Measurements from ENCODE around the gene HS3ST6. TPM values are rescaled to one million over a fixed set of nuclear protein-coding genes. Genes with fewer than 3 reads are reported as not detected.
"Not testable (repeated sequence)": the region's sequence is repeated elsewhere in the genome, so short reads cannot be mapped to it uniquely, and the experiment has no call there.

Gene HS3ST6
- total RNA-seq: not detected

DNA sequence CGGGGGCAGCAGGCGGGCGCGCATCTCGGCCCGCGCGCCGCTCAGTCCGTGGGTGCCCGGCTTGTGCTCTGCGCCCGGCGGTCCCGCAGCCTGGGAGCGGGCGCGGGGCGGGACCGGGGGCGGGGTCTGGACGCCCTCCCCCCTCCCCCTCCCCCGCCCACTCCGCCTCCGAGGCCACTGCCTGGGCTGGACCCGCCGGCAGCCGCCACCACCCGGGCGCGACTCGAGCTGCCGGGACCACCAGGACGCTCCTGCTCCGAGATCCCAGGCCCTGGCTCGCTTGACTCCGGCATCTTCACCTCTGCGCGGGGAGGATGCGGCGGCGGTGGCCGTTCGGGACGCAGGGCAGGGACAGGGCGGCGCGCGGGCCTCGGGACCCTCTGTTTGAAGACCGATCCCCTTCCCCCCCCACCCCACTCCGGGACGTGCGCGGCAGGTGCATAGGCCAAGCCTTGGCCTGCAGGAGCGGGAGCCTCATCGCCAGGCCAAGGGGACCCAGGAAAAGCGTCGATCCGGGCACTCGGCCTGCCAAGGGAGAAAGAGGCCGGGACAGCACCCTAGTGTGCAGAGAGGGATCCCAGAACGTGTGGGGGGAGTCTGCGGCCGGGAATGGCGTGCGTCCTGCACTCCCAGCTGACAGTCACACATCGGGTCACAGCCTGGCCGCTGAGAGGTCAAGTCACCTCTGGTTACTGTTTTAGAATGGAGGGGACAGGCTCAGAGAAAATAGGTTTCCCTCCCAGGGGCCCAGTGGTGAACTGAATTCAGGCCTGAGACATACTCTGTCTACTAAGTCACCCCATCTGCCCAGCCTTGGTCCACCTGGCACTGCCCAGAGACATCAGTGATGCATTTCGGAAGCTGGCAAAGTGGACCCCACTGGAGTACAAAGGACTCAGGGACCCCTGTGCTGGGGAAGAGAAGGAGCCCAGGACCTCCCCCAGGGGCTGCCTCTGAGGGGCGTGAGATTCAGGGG lies at the start of gene HS3ST6:
Gene HS3ST6, minus strand, starts transcription at position 65 of the 976 bp plus-strand sequence. CDS start 92 bp downstream, outside the sequence.
- Mint-ChIP-seq H3K4me1 (peaks cover 1% of the 10 kb centered on the region), H3K4me3 (no peak within 1 kb of the TSS), H3K9me3 (no peaks in the 10 kb centered on the region), H3K27ac (no peak within 1 kb of the TSS), H3K27me3 (peaks cover 71% of the 10 kb centered on the region), H3K36me3 (no peaks in the 10 kb centered on the region)
- POLR2A ChIA-PET: no interaction called here
- no peak for ATAC-seq (ENCODE audit: low read depth)
- DNase-seq: no peak

DNA sequence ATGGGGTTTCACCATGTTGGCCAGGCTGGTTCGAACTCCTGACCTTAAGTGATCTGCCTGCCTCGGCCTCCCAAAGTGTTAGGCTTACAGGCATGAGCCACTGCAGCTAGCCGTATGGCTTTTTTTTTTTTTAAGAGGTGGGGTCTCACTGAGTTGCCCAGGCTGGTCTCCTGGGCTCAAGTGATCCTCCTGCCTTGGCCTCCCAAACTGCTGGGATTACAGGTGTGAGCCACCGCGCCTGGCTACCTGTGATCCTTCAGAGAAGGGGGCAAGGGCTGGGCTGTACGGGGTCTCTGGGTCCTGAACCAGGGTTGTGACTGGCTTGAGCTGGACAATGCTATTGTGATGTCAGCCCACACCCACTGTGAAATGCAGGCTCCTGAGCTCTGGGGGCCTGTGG lies 48.2 kb upstream of the HS3ST6 start, which contains the start of gene RNF151:
Gene RNF151, plus strand, starts transcription at position 397 of the 400 bp plus-strand sequence. CDS start 26 bp downstream, outside the sequence.
- Mint-ChIP-seq H3K9me3 (no peaks in the 10 kb centered on the region), H3K36me3 (peaks cover 14% of the 10 kb centered on the region), H3K4me3 (peak within 1 kb of the TSS; percentile 96), H3K4me1 (peaks cover 31% of the 10 kb centered on the region), H3K27me3 (no peaks in the 10 kb centered on the region), H3K27ac (peak within 1 kb of the TSS; percentile 96)
- POLR2A ChIA-PET: interaction anchor here (1.4 to 3.6 kb wide), 5 partner anchors 15 to 189 kb away, joined by 3 to 50 read pairs (median 20); partner anchors contain the start of genes GFER, MSRB1, NOXO1 and TRAF7
- no peak for ATAC-seq (ENCODE audit: low read depth)
- no peak for DNase-seq

DNA sequence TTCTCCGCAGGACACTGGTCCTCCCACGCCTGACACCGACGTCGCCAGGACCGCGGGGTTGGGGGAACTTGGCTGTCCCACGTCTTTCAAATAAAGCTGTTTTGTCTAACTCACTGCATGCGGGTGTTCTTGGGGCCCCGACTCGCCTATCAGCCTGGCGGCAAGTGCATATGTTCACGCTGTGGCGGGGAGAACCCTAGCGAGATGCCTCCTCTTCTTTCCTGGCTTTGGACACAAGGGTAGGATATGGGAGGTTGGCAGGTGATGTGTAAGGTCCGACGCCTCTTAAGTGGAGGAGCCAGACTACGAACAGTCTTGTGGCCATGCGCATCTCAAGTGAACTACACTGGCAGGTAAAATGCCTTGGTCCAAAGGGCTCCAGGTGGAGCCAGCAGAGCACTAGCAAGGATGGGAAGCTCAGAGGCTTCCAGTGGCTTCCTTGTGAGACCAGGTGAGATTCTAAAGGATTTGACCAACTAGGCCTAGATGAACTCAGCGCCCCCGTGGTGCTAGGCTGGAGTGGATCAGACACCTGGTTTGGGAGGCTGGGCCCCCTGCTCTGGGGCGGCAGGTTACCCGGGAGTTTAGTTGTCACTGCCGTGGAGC lies 47.3 kb upstream of the HS3ST6 start:
- ATAC-seq (ENCODE audit: low read depth) (no peak), DNase-seq (no peak)
- no peaks in the 10 kb centered on the region for H3K9me3 Mint-ChIP-seq
- no peaks in the 10 kb centered on the region for H3K27me3 Mint-ChIP-seq
- POLR2A ChIA-PET: interaction anchor here (0.6 to 3.6 kb wide), 26 partner anchors 8 to 1372 kb away, joined by 3 to 50 read pairs (median 6); partner anchors contain the start of genes ECI1, GFER, MSRB1 and NOXO1
- H3K4me1 Mint-ChIP-seq: peaks cover 36% of the 10 kb centered on the region
- H3K27ac Mint-ChIP-seq: peak overlapping the region; percentile 96
- H3K36me3 Mint-ChIP-seq: peaks cover 20% of the 10 kb centered on the region
- H3K4me3 Mint-ChIP-seq: peak overlapping the region; percentile 96

DNA sequence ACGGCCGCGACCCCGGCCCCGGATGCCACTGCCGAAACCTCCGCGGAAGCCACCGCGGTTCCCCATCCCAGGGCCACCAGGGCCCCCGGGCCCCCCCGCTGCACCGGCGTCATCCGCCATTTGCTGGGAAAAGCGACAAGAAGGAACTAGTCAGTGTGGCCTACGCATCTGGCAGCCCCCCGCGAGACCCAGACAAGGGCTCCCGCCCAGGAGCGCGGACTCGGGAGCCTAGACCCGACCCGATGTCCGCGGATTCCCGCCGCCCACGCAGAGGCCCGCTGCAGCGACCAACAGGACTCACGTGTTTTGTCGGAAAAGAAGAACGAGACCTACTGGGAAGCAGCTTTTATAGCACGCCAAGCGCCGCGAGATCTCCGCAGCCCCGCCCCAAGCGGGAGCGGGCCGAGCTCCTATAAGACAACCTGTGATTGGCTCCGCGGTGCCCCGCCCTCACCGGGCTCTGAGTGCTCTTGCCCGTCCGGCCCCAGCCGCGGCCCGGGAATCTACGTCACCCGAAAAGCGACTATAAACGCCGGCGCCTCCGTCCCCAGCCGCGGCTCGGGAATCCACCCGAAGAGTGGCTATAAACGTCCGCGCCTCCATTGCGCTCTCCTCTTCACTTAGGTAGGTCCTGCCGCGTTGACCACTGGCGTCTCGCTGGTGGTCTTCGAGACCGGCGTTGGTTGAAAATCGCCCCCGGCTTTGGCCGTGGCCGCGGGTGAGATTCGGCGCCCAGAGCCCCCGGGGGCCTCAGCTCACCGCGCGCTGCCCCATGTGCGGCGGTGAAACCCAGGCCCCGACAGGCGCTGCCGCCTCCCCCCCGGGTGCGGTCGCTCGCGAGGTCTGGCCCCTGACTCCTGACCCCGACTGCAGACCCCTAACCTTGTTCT lies 46.5 kb upstream of the HS3ST6 start, which contains the start of gene RPS2:
Gene RPS2, minus strand, starts transcription at position 321 of the 890 bp plus-strand sequence. Its CDS starts 201 bp downstream, at position 120.
- POLR2A ChIA-PET: interaction anchor here (0.5 to 3.6 kb wide), 37 partner anchors 8 to 1372 kb away, joined by 3 to 50 read pairs (median 5); partner anchors contain the start of genes E4F1, ECI1, GFER and IFT140
- ATAC-seq (ENCODE audit: low read depth) (peak; percentile 90), DNase-seq (peak; percentile 99)
- Mint-ChIP-seq H3K4me3 (peak within 1 kb of the TSS; percentile 96), H3K27me3 (no peaks in the 10 kb centered on the region), H3K4me1 (peaks cover 42% of the 10 kb centered on the region), H3K9me3 (no peaks in the 10 kb centered on the region), H3K36me3 (peaks cover 22% of the 10 kb centered on the region), H3K27ac (peak within 1 kb of the TSS; percentile 96)

DNA sequence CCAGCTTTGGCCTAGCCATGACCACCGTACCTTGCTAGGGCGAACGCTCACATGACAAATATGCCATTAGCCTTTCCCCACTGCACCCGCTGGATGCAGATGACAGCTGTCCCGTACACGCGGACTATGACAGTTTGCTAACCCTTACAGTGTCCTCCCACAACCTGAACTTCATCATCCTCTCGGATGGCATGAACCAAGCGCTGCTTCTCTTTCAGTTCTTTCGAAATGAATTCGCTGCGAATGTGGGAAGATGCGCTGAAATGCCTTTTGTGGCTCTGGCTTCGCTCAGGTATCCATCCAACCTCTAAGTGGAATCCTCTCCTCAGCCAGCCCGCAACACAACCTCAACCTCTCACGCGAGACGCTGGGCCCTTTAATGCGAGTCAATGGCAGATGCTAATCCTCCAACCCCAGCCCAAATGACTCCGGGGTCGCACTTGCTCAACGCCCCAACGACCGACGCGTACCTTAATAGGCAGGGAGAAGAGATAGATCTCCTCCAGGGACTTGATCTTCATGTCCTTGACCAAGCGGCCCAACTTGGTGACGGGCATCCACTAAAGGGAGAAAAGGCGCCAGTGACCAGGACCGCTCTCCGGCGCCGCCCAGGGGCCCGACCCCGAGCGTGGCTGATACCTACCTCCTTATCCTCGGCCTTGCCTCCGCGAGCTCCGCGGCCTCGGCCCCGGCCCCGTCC lies 45.7 kb upstream of the HS3ST6 start:
- ATAC-seq (ENCODE audit: low read depth) (peak; percentile 11), DNase-seq (no peak)
- Mint-ChIP-seq H3K4me3 (peak overlapping the region; percentile 96), H3K36me3 (peaks cover 22% of the 10 kb centered on the region), H3K27me3 (no peaks in the 10 kb centered on the region), H3K27ac (peak overlapping the region; percentile 96), H3K9me3 (no peaks in the 10 kb centered on the region), H3K4me1 (peaks cover 44% of the 10 kb centered on the region)
- POLR2A ChIA-PET: interaction anchor here (0.5 to 3.6 kb wide), 32 partner anchors 8 to 1371 kb away, joined by 3 to 50 read pairs (median 6); partner anchors contain the start of genes E4F1, ECI1, GFER and MAPK8IP3

DNA sequence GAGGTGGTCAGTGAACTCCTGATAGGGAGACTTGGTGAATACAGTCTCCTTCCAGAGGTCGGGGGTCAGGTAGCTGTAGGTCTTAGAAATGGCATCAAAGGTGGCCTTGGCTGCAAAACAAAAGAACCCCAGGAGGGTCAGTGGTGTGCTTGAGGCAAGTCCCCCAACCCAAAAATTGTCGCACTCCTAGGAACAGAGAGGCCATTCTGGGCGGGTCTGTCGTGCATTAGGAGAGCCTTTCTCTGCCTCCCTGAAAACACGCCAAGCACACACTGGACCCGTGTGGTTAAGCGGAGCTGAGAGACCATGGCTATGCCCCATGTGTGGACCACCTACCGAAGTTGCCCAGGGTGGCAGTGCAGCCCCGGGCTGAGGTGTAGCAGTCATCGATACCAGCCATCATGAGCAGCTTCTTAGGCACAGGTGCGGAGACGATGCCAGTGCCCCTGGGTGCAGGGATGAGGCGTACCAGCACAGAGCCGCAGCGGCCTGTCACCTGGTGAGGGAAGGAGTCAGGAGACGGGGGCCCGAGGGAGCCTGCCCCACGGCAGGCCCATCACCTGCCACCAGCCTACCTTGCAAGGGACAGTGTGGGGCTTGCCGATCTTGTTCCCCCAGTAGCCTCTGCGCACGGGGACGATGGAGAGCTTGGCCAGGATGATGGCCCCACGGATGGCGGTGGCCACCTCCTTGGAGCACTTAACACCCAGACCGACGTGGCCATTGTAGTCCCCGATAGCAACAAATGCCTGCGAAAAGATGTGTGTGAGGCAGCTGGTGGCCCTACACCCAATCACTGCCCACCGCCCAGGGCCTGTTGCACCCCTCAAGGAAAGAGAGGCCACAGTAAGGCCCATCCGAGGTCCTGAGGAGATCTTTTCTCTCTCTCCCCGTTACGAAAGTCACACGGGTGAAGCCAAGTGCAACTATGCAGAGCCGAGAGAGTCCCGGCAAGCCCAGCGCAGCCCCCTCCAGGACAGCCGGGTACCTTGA lies 44.2 kb upstream of the HS3ST6 start:
- not testable (repeated sequence) for ATAC-seq (ENCODE audit: low read depth); H3K27me3 Mint-ChIP-seq; H3K9me3 Mint-ChIP-seq; DNase-seq
- POLR2A ChIA-PET: interaction anchor here (1.1 to 2.0 kb wide), 2 partner anchors 9 to 28 kb away, joined by 3 to 9 read pairs; partner anchors contain the start of gene TBL3
- Mint-ChIP-seq H3K4me3 (peak overlapping the region; percentile 96), H3K4me1 (peaks cover 46% of the 10 kb centered on the region), H3K36me3 (peaks cover 22% of the 10 kb centered on the region), H3K27ac (peak overlapping the region; percentile 96)

DNA sequence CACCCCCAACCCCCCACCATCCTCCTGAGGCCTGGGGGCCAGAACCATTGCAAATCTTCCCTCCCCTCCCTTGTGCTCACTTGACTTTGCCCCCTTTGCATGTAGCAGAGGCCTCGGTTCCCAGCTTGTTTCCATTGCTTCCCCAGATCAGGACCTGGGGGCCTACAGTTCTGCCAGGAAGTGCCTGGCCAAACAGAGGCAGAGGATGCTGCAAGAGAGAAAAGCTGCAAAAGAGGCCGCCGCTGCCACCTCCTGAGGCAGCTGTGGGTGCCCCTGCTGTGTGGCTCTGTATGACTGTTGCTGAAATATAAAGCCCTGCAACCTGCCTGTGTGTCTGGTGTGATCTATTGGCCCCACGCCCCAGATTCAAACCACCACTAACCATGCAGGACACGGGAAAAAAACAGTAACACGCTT lies 43.4 kb upstream of the HS3ST6 start:
- Mint-ChIP-seq H3K9me3 (no peaks in the 10 kb centered on the region), H3K27ac (peak overlapping the region; percentile 48), H3K27me3 (no peaks in the 10 kb centered on the region), H3K4me3 (peak overlapping the region; percentile 60), H3K4me1 (peaks cover 45% of the 10 kb centered on the region), H3K36me3 (peaks cover 22% of the 10 kb centered on the region)
- ATAC-seq (ENCODE audit: low read depth) (no peak), DNase-seq (no peak)
- POLR2A ChIA-PET: interaction anchor here (1.1 to 4.0 kb wide), 2 partner anchors 9 to 29 kb away, joined by 3 to 37 read pairs; partner anchors contain the start of gene TBL3

DNA sequence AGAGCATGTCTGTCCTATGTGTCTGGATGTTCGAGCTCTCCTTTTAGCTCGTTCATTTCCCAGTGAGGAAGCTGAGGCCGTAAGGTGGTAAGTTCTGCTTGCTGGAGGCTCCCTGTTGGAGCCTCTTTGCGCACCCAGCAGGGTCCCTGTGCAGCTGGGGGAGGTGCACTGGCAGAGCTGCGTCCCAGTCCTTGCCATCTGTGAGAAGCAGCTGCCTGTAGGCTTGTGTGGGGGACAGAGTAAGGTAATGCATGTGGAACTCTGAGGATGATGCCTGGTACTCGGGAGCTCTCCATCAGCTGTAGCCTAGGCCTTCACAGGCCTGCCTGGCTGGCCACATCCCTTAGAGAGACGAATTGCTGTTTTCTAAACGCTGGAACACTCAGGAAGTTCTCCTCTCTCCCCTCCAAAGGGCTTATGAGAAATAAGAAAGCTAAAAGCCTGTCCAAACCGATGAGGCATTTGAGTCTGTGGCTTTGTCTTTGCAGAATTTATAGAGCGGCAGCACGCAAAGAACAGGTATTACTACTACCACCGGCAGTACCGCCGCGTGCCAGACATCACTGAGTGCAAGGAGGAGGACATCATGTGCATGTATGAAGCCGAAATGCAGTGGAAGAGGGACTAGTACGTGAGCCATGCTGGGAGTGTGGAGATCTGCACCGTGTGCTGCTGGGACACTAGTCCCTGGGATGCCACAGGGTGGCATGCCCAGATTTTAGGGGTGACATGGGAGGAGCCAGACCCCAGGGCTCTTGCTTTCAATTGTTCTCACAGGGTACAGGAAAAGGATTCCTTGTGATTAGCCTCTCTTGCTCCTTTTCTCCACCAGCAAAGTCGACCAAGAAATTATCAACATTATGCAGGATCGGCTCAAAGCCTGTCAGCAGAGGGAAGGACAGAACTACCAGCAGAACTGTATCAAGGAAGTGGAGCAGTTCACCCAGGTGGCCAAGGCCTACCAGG lies 42.7 kb upstream of the HS3ST6 start:
- no peak for ATAC-seq (ENCODE audit: low read depth)
- POLR2A ChIA-PET: interaction anchor here (0.5 to 4.0 kb wide), 6 partner anchors 9 to 194 kb away, joined by 3 to 37 read pairs (median 4); partner anchors contain the start of genes GFER, MSRB1, TBL3 and TRAF7
- peak overlapping the region; percentile 97 for H3K4me3 Mint-ChIP-seq
- H3K27me3 Mint-ChIP-seq: no peaks in the 10 kb centered on the region
- no peaks in the 10 kb centered on the region for H3K9me3 Mint-ChIP-seq
- peaks cover 22% of the 10 kb centered on the region for H3K36me3 Mint-ChIP-seq
- DNase-seq: no peak
- peaks cover 45% of the 10 kb centered on the region for H3K4me1 Mint-ChIP-seq
- peak overlapping the region; percentile 96 for H3K27ac Mint-ChIP-seq

DNA sequence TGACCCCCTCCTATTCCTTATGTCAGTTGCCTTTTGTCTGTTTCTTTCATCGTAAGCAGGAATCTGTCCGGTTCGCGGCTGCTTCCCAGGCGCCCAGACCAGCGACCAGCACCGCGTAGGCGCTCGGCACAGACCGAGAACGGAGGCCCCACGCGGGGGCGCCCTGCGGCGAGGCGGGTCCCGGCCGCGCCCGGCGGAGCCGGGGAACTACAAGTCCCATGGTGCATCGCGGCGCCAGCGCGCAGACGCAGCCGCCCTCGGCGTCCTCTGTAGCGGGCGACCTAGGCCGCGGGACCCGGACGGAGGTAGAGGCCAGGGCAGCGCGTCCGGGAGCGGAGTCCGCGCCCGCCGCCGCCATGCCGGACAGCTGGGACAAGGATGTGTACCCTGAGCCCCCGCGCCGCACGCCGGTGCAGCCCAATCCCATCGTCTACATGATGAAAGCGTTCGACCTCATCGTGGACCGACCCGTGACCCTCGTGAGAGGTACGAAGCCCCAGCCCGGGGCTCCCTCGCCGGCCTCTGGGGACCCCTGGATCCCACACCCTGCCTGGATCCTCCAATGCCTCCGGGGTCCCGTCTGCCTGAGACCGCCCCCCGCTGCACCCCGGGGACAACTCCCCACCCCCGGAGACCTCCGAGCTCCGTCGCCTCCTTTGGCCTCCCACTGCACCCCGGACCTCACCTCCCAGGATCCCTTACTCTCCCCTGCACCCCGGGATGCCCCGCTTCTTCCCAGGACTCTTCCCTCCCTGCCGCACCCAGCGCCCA lies 41.2 kb upstream of the HS3ST6 start, which contains the start of gene NDUFB10:
Gene NDUFB10, plus strand, starts transcription at position 270 of the 771 bp plus-strand sequence. Its CDS starts 87 bp downstream, at position 357.
- POLR2A ChIA-PET: interaction anchor here (0.7 to 4.0 kb wide), 3 partner anchors 11 to 180 kb away, joined by 3 to 37 read pairs (median 9); partner anchors contain the start of genes MSRB1 and TBL3
- peaks cover 22% of the 10 kb centered on the region for H3K36me3 Mint-ChIP-seq
- peak within 1 kb of the TSS; percentile 97 for H3K4me3 Mint-ChIP-seq
- ATAC-seq (ENCODE audit: low read depth): peak; percentile 84
- no peaks in the 10 kb centered on the region for H3K9me3 Mint-ChIP-seq
- no peaks in the 10 kb centered on the region for H3K27me3 Mint-ChIP-seq
- DNase-seq: peak; percentile 96
- peak within 1 kb of the TSS; percentile 96 for H3K27ac Mint-ChIP-seq
- peaks cover 39% of the 10 kb centered on the region for H3K4me1 Mint-ChIP-seq

Data from activated naive CD8-positive, alpha-beta T cell treated with anti-CD3 and anti-CD28 coated beads, Interleukin-2, amount 10 ng/mL, durations not matched to agents 7 days and 5 days (primary cell).